Renal cortical epithelial cell (primary cell): Measurements from ENCODE around the gene ATP1A4. TPM values are rescaled to one million over a fixed set of nuclear protein-coding genes. Genes with fewer than 3 reads are reported as not detected.

Experiments used
- DNase-seq: peaks from one replicate; pipeline ENCODE4 v3.0.0-alpha.2; 2011; ENCODE audit warnings: low read depth
- total RNA-seq: library from RNA; depleted of rRNA; stranded (reverse); fragments of >200 nt; gene quantifications from 2 replicates; pipeline ENCODE4 v1.2.3, GENCODE V29; 2014

The ATP1A4 gene
- total RNA-seq, 1 donor from 2014 or later = not detected

DNA sequence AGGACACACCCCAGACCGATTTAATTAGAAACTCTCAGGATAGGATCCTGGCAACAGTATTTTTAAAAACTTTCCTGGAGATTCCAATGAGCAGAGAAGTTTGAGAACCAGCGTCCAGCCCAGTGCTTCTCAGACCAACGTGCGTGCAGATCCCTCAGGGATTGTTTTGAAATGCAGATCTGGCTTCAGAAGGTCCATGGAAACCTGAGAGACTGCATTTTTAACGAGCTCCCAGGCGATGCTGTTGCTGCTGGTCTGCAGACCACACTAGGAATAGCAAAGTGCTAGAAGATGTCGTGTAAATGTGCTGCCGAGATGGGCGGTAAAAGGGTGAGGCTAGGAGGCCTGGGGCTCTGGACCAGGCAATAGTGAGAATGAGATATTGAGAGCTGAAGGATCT, 20.6 kb downstream of the ATP1A4 start:
- DNase-seq = no peak

DNA sequence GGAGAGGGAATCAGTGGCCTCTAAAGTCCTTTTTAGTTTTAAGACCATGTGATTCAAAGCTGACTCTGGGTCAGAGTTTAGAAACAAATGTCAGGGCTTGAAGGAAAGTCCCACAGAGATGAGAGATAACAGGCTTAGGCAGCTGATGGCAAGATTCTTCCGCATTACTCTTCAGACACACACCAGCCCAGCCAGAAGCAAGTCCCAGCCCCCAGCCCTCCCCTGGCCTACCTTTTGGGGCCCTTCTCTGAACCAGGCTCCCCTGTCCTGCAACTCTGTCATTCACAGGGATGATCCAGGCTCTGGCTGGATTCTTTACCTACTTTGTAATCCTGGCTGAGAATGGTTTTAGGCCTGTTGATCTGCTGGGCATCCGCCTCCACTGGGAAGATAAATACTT, 25.8 kb downstream of the ATP1A4 start:
- DNase-seq = no peak

DNA sequence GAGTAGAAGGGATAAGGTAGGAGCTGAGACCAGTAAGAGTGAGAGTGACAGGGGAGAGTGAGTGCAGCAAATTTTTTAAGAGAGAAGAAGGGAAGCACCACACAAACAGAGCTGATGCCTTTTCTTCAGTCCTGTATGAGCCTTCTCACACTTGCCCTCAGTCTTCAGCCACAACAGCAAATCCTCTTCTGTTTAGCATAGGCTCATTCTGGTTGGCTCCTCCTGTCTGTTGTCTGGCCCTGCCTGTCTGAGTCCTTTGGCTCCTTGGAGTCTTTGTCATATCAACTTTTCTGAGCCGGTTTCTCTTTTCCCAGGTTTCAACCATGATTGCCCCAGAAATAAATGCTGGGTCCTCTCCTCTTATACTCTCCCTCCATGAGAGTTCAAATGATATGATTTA, 26.3 kb downstream of the ATP1A4 start:
- DNase-seq = no peak

DNA sequence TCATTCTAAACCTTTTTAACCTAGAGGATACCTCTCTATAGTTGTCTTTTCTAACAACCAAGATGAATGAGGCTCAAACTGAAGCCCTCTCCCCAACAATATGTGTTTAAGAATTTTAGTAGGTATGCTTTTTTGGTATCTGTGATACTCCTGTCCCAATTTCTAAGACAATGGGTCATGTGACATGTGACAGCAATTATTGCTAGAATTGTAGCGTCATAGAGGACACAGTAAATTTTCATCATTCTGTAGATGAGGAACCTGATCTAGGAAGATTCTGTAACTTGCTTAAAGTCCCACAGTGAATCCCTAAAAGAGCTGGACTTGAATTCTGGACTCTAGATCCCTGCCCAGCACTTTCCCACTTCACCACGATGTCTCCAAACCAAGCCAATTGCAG, 27.3 kb downstream of the ATP1A4 start:
- DNase-seq = no peak

DNA sequence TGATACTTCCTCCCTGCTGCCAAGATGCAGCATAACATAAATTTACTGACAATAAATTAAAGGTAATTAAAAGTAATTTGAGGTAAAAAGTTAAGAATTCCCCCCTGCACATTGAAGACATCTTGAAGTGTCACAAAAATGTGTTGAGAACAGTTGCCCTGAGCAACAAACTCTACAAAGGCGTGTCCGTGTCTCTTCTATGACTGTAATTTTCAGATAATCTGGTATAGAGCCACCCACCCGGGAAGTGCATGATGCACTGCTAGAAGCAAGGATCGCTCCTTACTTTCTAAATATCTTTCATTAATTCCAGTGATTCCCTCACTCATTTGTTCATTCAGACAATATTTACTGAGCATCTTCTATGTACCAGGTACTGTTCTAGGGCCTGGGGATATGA, 27.9 kb downstream of the ATP1A4 start:
- DNase-seq = no peak

DNA sequence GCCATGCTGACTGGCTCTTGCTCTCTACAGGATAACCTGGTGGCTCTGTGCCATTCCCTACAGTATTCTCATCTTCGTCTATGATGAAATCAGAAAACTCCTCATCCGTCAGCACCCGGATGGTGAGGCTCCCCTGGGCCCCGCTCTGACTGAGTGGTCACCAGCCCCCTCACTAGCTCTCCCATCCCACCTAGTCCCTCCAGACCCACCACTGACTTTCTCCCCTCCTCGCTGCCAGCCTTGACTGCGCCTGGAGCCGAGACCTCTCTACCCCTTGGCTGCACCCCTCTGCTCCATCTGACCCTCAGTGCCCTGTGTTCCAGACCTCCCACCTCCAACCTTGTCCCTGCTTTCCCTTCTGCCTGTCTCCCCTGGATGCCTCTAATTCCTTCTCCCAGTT, 34.8 kb downstream of the ATP1A4 start:
- no peak for DNase-seq

DNA sequence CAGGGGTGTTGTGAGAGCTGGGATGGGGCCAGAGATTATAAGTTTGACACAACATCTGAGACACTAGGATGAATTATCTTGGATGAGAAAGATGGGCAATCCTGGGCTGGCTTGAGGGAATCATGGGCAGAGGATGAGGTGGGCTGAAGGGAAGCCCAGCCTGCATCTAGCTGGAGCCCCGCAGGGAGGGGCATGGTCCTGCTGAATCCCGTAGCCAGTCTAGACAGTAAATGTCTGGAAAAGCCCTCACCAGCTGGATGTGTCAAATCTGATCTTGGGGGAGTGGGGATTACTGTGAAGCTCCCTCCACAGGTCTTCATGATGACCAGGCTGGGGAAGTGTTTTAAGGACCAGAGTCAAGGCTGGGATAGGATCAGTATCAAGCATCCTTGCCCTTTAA, 35.3 kb downstream of the ATP1A4 start:
- no peak for DNase-seq

DNA sequence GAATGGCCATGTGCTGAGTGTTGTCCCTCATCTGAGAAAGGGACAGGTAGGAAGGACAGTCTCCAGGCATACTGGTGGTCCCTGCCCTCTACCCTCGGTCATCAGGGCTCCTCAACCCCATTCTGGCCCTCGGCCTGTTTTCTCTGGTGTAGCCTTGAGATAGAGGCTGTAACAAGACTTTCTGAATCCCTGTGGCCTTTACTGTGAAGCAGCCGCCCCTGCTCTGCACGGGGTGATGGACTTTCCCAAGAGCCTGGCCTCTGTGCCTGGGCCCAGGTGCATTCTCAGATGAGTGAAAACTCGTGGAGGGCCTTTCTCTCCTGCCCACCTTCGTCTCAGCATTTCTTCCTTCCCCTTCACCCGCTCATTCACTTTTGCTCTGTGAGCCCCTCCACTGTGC, 36.0 kb downstream of the ATP1A4 start:
- DNase-seq = no peak

DNA sequence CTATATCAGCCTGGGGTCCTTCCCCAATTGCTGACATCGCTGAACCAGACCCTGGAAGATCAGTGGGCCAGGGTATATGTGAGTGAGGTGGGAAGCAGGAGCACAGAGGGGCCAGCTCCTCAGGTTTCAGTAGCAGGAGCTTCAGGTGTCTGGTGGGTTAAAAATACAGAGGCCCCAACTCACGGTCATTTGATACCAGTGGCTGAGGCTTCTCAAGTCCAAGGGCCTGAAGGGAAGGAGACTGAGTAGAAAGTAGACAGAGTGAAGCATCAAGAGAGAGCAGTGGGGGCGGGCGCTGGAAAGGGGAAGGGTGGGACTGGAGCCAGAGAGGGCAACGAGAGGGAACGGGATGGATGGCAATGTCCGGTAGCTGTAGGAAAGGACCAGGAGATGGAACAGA, 36.9 kb downstream of the ATP1A4 start:
- no peak for DNase-seq

DNA sequence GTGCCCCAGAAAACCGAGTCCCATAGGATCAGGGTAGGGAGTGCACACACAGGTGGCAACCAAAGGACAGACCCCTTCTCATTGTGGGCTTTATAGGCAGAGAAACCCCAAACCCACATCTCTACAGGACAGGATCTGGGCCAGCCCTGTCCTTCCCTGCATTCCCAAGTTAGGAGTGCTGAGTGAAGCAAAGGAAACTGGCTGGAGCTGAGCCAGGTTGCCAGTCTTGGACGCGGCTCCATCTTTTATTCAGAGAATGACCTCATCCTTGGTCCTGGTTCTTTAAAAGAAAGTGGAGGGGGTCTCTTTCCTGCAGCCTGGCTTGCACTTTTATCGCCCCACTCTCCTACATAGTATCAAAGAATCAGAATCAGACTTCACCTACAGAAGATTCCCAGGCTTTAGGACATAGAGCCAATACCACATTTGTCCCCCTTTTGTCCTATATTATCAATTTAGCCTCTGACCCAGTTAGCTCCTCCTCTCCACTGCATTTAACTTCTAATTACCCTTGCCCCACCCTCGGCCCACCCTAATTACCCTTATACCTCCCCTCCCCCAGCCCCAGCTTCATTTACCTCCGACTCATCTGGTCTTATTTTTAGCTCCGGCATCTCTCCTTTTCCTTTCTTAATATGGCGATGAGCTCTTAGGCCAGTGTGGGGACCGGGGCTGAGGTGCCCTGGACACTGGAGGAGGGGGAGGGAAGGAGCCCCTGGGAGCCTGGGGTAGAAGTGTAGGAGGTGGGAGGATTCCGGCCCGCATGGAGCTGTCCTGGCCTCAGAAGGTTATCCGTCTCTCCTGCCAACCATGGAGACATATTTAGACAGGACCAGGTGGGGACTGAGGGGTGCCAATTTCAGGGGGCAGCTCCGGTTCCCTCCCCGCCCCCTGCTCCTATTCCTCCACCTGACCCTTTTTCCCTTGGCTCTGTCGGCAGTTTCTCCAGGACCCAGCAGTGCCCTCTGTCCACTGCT, 38.5 kb downstream of the ATP1A4 start, which contains the start of gene CASQ1:
Gene CASQ1 (plus strand): TSS at position 927 of the 977 bp plus-strand sequence. CDS start 177 bp downstream, outside the sequence.
- peak; percentile 8 for DNase-seq

DNA sequence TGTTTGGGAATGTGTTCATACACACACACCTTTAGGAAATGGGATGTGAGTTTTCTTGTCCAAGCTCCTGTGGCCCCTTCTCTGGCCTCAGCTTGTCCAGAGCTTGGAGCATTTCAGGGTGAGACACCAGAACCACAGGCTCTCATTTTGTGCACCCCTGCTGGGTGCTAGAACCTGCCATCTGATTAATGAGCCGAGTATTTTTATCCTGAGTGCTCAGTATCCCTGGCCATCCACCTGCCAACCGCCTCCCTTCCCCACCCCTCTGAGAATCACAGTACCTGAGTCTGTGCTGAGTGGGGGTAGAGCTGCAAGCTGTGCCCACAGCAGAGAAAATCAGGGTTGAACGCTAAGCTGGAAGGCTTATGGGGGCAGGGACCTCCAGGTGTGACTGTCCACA, 40.4 kb downstream of the ATP1A4 start:
- DNase-seq = no peak

DNA sequence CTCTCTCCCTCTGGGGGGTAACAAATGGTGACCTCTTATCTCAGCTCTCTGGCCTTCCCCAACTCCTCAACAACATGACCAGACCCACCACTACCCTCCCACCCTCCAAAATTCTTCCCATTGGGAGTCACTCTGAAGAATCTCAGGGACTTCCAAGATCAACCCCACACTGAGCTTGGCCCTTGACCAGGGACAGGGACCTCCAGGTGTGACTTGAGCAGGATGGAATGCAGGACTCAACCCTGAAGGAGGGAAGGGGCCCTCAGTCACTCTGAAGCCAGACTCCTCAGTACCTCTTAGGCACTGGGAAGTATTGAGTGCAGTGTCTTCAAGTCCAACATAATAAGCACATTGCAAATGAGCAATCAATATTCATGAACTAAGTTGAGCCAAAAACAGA, 40.8 kb downstream of the ATP1A4 start:
- DNase-seq = no peak

DNA sequence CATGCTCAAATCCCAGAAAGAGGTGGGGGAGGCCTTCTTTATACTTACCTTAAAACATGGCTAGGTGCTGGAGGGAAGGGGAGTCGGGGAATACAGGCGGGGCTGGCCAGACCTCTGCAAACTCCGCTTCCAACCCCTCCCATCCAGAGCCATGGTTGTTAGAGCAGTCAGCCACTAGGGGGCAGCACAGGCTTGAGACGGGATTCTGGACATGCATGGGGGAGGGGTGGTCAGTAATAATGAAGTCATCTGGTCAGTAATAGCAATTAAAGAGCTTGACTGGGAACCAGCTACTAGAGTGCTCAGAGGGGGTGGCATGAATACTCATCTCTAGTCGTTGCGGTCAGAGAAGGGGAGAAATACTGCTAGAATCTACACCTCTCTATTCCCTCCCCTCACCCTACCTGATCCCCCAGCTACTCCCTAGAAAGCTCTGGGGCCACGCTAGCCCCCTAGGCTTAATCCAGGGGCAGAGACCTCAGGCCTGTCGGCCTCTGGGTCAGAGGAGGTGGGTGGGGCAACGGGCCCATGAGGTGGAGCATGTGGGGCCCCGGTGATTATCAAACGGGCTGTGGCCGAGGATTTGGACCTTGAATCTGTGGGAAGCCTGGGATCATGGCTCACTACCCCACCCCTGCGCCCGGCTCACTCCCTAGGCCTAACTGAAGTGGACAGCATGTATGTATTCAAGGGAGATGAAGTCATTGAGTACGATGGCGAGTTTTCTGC, 41.9 kb downstream of the ATP1A4 start:
- DNase-seq = peak; percentile 79

DNA sequence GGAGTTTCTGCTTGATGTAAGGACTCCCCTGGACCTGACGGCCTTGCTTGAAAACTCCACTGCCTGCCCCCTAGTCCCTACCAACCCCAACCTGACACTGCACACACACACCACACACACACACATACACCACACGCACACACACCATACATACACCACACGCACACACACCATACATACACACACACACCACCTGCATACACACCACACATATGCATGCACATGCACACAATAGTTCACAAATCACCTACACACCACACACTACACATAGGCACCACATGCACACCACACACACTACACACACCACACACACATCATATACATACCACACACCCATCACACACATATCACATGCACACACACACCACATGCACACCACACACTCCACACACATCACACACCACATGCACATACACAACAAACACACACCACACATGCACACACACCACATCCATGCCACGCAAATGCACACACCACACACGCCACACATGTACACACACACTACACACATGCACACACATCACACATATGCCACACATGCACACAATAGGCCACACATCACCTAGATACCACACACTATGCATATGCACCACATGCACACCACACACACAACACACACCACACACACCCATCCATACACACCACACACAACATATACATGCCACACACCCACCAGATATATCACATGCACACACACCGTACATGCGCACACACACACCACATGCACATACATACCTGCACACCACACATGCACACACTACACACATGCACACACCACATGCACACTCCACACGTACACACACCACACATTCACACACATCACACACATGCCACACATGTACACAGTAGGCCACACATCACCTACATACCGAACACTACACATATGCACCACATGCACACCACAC, 42.7 kb downstream of the ATP1A4 start:
- DNase-seq = no peak

DNA sequence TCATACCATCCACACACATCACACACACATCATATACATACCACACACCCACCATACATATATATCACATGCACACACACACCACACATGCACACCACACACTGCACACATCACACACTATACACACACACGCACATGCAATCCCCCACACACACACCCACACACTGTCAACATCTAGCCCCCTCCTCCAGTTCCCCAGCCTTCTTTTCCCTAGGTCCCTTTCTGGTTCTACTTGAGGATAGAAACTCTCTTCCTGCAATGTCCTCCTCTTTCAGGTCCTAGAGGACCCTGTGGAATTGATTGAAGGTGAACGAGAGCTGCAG, 43.3 kb downstream of the ATP1A4 start:
- no peak for DNase-seq

DNA sequence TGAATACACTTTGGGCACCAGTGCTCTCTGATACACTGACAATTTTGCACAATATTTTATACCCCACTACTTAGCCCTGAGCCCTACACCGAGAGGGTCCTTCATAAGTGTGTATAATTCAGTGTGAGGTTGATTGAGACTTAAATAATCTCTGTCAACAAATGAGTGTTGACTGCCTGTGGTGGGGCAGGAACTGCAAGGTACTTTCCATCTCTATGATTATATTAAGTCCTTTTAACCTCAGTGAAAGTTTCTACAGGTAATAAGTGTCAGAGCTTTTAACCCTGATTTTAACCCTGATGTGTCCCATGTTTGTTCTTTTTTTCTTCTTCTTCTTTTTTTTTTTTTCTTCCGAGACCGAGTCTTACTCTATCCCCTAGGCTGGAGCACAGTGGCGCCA, 44.7 kb downstream of the ATP1A4 start:
- DNase-seq = no peak

DNA sequence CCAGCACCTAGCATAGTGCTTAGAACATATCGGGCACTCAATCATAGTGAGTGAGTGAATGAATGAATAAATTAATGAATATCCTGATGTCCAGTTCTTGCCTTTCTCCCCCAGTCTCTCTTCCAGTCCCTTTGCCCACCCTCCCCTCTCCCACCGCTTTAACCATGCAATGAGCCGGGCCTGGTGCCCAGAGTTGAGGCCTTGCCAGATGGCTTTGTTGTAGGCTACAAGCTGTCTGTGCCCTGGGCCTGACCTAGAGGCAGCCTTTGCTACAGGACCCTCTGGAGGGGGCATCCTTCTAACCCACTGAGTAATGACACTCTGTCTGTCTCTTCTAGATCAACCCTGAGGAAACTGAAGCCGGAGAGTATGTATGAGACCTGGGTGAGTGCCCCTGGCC, 45.8 kb downstream of the ATP1A4 start:
- DNase-seq = no peak

DNA sequence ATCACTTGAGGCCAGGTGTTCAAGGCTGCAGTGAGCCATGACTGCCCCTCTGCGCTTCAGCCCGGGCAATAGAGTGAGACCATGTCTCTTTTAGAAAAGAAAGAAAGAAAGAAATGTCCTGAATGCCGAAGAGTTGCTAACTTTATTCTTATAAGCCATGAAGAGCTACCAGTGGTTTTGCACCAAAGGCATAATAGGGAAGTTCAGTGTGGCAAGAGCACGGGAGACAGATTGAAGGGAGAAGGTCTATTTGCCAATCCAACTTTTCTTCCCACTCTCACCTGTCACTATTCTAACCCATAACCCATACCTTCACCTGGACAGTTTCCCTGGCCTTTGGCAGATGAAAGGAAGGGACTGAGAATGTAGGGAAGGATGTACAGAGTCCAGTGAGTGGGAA, 49.4 kb downstream of the ATP1A4 start:
- no peak for DNase-seq

DNA sequence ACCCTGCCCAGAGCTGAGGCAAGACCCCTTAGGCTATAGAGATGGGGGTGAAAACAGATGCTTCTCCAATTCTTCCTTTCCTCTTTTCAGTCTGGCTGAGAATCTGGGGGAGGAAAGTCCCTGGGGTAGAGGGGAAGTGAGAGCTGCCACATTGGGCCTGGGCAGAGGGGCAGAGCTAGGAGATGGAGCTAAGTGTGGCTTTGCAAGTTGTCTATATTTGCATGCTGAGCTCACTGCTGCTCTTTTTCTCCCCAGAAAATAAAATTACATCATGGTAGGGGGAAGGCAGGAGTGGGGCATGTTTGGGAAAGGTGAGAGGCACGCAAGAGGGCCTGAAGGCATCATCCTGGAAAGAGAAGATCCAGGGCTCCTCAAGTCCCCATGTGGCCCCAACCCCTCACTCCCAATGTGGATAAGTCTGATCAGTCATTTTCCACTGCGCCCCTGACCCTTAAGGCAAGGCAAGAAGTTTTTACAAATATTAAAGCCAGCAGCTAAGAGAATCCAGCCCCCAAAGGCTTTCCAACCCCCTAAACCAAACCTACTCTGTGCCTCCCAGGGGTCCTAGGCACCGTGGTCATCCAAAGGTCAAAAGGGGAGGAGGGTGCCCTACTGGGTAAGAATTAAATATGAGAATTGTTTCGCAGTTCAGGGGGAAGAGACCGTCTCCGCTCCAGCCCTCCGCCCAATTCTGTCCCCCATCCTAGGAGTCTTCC, 53.3 kb downstream of the ATP1A4 start:
- DNase-seq = no peak

DNA sequence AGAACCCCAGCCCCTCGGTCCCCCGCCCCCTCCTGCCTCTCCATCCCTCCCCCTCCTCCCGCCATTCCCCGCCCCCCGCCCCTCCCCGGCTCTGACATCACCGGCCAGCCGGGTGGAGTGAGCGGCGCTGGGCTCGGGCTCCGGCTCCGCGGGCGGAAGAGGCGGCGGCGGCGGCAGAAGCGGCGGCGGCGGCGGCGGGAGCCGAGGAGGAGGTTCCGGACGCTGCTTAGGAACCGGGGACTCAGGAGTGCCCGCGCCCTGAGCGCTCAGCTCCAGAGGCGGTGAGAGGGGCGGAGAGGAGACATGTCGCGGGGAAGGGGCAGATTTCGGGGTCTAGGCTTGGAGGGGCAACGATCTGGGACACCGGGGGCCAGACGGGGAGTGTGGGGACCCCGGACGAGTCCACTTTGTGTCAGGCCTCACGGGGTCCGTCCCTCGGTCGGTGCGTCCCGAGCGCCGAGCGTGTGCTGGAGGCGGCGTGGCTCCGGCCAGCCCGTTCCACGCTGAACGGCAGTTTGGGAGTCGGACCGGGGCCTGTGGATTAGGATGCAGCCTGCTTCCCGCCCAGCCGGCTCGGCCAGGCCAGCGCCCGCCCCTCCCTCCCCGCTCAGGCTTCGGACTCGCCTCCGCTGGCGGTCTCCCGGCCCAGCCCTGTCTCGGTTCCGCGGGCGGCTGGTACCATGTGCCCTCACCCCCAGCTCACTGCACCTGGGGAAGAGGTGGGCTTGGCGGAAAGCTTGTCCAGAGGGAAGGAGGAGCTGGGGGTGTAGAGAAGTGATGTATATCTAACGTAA, 54.0 kb downstream of the ATP1A4 start, which contains the start of gene PEA15:
Gene PEA15 (plus strand): TSS at position 143 of the 794 bp plus-strand sequence. CDS start 6,161 bp downstream, outside the sequence.
- DNase-seq = no peak

DNA sequence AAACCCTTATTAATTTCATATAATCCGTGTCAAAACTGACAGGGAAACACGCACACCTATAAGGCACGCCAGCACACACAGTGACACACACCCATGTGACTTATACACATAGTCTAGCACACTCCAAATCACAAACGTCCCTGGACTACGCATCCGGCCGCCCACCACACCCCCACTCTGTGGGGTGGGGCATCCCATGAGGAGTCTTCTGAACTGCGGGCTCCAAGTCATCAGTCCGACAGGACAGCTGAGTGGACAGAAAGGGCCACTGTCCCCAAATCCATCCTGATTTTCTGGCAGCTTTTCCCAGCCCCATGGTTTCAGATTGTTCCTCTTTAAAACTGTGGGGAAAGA, 54.6 kb downstream of the ATP1A4 start:
- peak; percentile 51 for DNase-seq
